Inflammatory macrophage (primary cell): Measurements from ENCODE around the gene SERPINA6.
A peak's percentile ranks its signal among the peaks of the same experiment; 100 is the strongest.
"Not testable (repeated sequence)": the region's sequence is repeated elsewhere in the genome, so short reads cannot be mapped to it uniquely, and the experiment has no call there.

Experiments used
- DNase-seq, 2 donors: peaks; one replicate each; pipeline ENCODE4 v3.0.0-alpha.2; 2020 to 2022

The SERPINA6 gene

GRCh38 chr14:94321421-94322271 lies 1.5 kb downstream of the SERPINA6 start:
- no peak for DNase-seq

- DNase-seq: peak in 1 of 2 donors; percentile 15
Measured at GRCh38 chr14:94320243-94320642, 2.9 kb downstream of the SERPINA6 start.

- no peak for DNase-seq
Measured at GRCh38 chr14:94317259-94317658, 5.9 kb downstream of the SERPINA6 start.

- DNase-seq: no peak
Measured at GRCh38 chr14:94316692-94317091, 6.4 kb downstream of the SERPINA6 start.

- DNase-seq: no peak
Measured at GRCh38 chr14:94314890-94315289, 8.2 kb downstream of the SERPINA6 start.

GRCh38 chr14:94313991-94314655 lies 9.0 kb downstream of the SERPINA6 start:
- DNase-seq: no peak

- DNase-seq: no peak
Measured at GRCh38 chr14:94312481-94313246, 10.5 kb downstream of the SERPINA6 start.

GRCh38 chr14:94310248-94310647 lies 12.9 kb downstream of the SERPINA6 start:
- no peak for DNase-seq

GRCh38 chr14:94309721-94310120 lies 13.4 kb downstream of the SERPINA6 start:
- DNase-seq: no peak

- DNase-seq: peak; percentile 25 to 28
Measured at GRCh38 chr14:94307410-94307992, 15.6 kb downstream of the SERPINA6 start.

GRCh38 chr14:94306047-94306978 lies 16.8 kb downstream of the SERPINA6 start:
- DNase-seq: no peak

- DNase-seq: no peak
Measured at GRCh38 chr14:94305620-94306019, 17.5 kb downstream of the SERPINA6 start.

GRCh38 chr14:94304243-94304642 lies 18.9 kb downstream of the SERPINA6 start:
- DNase-seq: no peak

- no peak for DNase-seq
Measured at GRCh38 chr14:94303111-94303510, 20.0 kb downstream of the SERPINA6 start.

GRCh38 chr14:94298130-94298529 lies 25.0 kb downstream of the SERPINA6 start:
- no peak for DNase-seq

GRCh38 chr14:94296181-94296545 lies 27.0 kb downstream of the SERPINA6 start:
- DNase-seq: not testable (repeated sequence)

GRCh38 chr14:94295360-94296180 lies 27.6 kb downstream of the SERPINA6 start:
- DNase-seq: no peak

GRCh38 chr14:94293578-94293924 lies 29.6 kb downstream of the SERPINA6 start:
- no peak for DNase-seq

- DNase-seq: no peak
Measured at GRCh38 chr14:94292872-94293577, 30.1 kb downstream of the SERPINA6 start, which contains the start of gene SERPINA10. SERPINA10 (minus strand) TSS chr14:94293268; CDS start chr14:94290593, 2,675 bp downstream.

GRCh38 chr14:94292526-94292871 lies 30.6 kb downstream of the SERPINA6 start:
- DNase-seq: no peak
